Stimulated activated CD8-positive, alpha-beta memory T cell treated with anti-CD3 and anti-CD28 coated beads, Interleukin-15, amount 100 ng/mL, for 1 hour (primary cell): ENCODE measurements around the gene USP7.
A peak's percentile ranks its signal among the peaks of the same experiment; 100 is the strongest.

Experiments used
- DNase-seq: peaks from one replicate; pipeline ENCODE4 v3.0.0-alpha.2; 2020; ENCODE audit warnings: low read depth

Gene USP7

DNA sequence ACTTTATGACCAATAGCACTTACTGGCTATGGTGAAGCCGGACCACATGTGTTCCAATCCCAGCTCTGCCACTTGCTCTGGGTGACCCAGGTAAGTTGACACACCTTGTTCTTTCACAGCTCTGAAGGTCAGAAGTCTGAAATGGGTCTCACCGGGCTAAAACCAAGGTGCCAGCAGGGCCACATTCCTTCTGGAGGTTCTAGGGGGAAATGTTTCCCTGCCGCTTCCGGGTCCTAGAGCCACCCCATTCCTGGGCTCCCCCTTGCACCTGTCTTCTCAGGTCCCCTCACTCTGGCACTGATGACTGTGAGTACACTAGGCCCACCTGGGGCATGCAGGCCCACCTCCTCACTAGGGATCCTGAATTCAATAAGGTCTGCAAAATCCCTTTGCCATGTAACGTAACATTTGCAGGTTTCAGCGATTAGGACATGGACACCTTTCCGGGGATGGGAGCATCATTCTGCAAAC lies 11.4 kb downstream of the USP7 start:
- no peak for DNase-seq

DNA sequence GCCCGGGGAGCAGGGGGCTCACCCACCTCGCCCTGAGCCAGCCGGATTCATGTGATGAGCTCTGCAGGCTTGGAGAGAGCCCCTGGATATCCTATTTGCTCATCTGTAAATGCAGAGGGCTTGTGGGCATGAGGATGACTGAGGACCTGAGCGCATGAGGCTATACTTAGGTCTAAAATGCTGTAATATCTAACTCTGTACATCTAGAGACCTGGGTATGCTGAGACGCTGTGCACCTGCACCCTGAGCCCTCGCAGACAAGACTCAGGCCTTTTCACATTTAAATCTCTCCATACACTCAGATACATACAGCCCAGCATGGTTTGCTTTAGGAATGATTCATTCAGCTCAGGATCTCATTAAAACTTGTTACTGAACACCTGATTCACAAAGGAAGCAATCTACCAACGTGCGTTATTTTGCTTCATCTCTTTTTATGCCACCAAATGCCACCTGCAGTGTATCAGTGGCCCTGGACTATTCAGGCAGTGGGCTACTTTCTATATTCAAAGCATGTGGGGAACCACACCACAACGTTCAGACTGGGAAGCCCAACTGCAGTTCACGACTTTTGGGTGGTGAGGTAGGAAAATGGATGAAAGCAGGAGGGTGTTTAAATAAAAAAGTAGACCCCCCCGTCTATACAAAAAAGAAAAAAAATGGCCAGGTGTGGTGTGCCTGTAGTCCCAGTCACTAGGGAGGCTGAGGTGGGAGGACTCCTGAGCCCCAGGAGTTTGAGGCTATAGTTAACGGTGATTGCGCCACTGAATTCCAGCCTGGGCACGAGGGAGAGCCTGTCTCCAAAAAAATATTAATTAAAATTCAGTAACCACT lies 12.0 kb downstream of the USP7 start:
- no peak for DNase-seq

DNA sequence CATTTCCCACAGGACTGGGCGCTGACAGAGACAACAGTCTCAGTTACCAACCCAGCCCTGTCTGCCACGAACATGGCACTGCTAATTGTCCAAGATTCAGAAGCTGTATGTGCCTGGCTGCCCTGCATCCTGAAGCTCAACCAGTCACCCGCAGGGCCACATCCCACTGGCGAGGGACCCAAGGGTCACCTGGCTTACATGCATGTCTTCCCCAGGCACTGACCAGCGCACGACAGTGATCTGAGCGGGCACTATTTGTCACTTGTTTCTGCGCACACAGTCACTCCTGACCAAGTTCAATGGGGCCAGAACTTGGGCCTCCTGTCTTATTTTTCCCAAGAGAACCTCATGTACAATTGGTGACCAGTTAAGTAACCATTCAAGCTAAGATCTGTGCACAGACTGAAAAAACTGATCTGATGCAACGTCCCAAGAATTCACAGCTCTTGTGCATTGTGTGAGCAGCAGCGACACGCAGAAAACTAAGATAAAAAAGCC lies 13.1 kb downstream of the USP7 start:
- DNase-seq: no peak

DNA sequence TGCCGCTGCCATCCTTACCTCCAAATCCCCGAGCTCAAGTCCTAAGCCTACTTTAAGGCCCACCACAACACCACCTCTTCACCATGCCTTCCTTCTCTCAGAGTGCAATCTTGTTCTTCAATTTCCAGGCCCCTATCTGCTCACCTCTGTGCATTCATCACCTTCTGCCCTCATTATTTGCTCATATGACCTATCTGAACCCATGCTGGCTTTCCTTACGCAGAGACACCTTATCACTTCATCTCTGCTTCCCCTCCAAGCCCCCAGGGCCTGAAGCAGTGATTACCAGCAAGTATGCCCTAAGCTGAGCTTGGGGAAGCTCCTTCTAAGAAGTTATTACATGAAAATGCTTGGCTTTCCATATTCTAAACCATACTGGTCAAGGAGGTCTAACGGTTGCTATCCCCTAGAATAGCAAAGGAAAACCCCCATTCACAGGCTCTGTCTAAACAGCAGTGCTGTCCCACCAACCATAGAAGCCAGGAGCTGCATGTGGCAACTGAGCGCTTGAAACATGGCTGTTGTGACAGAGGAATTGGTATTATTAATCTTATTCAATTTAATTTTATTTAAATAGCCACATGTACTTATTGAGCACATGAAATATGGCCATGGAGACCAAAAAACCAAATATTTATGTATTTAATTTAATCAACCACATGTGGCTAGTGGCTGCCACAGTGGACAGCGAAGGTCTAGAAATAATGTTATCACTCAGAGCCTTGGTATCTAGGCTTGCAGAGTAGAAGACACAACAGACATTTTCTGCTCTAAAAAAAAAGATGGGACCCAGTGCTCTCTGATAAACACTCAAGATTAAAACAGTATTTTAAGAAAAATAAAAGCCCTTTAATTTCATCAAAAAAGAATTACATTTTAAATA lies 13.9 kb downstream of the USP7 start:
- no peak for DNase-seq

DNA sequence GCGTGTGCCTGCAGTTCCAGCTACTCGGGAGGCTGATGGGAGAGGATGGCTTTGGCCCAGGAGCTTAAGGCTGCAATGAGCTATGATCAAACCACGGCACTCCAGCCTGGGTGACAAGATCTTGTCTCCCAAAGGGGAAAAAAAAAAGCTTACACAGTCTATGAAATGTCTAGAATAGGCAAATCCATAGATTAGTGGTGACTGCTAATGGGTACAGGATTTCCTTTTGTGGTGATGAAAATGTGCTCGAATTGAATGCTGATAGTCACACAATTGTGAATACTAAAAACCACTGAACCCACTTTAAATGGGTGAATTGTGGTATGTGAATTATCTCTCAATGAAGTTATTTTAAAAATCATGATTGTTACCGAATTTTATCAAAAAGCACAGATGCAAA lies 14.9 kb downstream of the USP7 start:
- no peak for DNase-seq

DNA sequence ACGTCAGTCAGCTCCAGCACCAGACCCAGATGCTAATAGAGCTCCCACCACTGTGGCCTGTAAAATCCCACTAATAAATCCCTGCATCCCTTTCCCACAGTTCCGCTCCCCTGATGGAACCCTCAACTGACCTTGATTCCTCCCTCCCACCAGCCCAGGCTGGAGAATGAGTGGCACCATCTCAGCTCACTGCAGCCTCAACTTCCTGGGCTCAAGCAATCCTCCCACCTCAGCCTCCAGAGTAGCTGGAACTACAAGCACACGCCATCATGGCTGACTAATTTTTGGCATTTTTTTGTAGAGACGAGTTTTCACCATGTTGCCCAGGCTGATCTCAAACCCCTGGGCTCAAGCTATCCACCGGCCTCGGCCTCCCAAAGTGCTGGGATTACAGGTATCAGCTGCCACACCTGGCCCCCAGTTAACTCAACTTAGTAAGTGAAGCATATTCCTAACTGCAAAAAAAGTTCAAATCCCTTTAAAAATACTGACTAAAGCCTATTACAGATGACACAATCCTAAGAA lies 15.6 kb downstream of the USP7 start:
- DNase-seq: no peak

DNA sequence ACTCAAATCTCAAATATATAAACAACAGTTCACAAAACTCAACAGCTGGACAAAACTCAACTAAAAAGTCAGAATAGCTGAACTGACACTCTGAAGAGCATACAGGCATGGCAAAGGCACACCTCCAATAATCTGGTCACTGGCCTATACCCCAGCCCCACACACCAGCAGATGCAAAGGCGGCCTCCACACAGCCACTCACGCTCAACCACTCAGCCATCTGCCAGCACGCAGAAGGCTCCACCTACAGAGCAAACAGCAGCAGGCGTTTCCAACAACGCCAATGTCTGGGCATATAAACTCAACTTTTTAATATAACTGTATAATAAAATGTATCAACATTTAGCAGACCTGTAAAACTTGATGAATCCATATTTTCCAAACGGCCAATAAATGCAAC lies 17.2 kb downstream of the USP7 start:
- no peak for DNase-seq

DNA sequence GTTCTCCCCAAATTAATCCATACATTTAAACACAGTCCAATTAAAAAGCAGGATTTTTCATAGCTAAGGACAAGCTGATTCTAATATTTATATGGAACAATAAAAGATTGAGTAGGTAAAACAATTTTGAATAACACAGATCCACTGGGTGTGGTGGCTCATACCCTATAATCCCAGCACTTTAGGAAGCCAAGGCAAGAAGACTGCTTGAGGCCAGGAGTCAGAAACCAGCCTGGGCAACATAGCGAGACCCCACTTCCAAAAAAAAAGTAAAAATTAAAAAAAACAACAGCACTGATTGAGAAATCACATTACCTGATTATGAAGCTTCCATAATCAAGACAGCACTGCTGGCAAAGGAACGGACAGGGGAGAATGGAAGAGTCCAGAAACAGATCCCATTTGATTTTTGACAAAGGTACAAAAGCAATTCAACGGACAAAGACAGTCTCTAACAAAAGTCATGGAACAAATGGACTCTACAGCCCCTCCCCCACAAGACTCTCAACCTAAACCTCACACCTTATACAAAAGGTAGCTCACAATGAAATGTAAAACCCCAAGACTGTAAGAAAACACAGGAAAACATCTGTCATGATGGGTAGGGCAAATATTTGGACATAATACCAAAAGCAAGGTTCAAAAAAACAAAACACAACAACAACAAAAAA lies 17.9 kb downstream of the USP7 start:
- no peak for DNase-seq

DNA sequence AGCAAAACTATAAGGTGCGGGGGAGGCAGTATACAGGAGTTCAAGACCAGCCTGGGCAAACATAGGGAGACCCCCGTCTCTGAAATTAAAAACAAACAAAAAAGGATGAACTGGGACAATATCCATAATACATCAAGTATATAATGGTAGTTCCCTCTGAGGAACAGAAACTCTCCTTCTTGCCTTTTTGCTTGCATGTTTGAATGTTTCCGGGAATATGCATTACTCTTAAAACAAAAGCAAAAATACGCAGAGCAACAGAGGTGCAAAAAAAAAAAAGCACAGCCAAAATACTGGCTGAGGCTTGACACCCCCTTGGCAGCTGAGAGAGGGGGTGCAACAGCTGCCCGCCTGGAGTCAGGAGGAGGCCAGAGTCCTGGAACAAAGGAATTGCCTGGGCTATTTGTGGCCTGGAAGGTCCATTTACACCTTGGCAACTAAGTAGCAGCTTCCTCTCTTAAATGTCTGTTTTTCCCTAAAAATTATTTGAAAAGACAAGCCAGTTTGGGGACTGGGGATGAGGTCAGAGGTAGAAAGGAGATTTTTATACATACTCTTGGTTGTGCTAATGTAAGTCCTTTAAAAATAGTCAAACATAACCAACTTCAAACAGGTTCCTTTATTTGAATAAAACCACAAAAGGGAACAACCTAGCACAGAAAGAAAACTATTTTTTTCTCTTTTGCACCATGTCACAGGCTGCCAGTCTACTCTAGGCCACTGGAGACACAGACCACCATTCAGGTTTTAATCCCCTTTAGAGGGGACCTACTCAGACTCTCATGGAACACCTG lies 19.5 kb downstream of the USP7 start:
- no peak for DNase-seq

DNA sequence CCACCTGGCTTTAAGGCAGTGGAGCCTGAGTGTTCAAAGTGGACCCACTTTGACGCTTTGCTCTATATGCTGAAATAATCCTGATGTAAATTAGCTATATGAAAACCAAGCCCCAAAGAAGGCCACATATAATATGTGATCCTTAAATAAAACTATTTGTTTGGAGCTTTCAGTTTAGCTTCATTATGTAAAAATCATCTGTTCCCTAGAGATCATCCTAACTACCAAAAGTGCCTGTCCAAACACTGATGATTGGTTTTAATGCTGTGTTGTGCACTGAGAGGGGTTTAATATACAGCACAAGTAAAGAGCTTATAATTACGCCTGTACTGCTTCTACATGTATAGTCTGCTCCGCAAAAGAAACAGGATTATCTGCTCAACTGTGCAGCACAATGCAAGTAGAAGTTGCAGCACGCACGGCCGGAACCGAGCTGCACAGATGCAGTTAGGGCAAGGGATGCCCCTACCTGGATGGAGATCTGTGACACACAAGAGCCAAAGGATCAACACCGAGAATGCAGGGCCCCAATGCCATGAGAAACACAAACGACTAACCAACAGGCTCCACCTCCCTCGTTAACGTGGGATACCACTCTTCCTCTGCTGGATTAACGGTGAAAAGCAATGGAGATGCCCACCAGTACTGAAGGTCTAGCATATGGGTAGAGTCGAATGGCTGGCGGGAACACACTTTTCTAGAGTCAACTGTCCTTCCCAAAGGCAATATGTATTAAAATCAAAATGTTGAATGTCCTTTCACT lies 20.5 kb downstream of the USP7 start:
- no peak for DNase-seq

DNA sequence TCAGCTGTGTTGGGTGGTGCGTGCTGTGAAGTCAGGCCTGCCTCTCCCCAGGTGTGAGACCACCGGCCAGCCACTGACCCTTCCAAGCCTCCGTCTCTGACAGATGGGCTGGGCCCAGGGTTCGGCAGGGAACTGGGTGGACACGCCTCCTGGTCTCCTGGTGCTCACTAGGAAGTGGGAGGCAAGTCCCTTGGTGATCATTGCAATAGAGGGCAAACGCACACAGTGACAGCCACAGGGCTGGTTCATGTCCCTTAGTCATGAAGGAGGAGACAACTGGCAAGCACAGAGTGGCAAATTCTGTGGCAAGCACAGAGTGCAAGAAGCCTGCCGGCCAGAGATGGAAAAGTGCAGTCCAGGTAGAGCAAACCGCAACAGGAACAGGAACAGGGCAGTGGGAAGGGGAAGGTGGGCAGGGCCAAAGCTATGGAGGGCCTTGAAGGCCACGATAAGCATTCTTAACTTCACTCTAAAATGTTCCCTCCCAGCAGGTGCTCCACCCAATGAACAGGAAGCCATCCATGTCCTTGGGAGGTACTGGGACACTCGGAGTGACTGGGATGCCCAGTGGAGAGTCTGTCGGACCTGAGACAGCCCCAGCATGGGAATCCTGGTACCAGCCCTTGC lies 21.9 kb downstream of the USP7 start:
- no peak for DNase-seq

DNA sequence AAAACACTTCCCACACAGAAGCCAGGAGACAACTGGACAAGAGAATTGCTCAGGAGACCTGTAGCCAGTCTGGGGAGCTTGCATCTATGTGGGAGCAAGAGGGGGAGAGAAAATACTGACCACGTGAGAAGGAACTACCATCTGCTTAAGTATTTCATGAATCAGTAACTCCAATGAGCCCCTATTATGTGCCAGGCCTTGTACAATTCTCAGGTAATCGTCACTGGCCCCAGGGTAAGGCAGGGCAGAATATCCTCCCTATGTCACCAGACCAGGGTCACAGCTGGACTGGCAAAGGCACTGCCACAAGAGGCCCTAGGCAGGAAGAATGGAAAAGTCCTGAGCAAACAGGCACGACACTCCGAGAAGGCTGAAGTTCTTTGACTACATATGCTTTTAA lies 25.9 kb downstream of the USP7 start:
- no peak for DNase-seq

DNA sequence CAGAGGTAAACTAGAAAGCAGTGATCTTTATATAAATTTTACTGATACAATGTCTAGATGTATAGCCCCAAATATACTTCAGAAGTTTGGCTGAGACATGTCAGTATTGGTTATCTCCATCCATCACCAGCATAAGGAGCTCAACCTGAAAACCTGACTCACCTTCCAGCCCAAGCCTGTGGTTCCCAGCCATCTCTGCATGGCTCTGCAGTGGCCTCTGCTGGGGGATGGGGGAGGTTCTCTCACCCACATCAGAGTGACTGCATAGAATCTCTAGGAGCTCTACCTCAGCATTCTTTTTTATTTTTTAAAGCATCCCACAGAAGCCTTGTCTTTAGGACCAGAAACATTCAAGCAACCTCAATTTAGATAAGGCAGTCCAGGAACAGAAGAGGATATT lies 27.3 kb downstream of the USP7 start:
- peak; percentile 55 for DNase-seq

DNA sequence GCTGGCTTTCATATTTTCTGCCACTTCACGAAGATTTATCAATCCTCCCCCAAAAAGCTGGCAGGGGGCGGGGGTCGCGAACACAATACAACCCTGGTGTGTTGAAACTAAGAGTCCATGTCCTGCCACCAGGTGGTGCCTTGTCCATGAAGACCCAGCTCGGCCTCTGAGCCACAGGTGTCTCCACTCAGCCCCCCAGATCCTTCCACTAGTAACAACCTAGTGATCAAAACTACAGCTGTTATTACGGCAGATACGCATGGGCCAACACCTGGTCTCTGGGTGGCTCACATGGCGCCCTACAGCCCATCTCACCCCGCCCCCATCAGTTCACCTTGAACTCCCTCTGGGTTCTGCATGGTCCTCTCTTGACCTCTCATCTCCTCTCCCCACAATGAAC lies 27.7 kb downstream of the USP7 start:
- no peak for DNase-seq

DNA sequence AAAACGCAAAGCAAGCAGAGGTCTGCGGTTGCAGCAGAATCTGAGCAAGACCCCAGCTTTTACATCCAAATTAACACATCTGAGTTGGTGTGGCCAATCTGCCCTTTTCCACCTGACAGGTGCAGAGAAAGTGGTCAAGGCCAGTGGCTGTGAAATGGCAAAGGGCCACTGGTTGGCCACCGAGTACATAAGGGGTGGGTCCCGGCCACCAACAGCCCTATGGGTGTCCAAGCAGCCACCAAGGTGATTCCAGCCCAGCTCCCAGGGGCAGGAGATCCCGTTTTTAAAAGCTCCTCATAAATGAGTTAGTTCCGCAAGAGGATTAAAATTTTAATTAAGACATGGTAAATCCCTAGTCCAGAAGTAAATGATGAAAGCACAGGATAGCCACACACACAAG lies 29.1 kb downstream of the USP7 start:
- DNase-seq: no peak

DNA sequence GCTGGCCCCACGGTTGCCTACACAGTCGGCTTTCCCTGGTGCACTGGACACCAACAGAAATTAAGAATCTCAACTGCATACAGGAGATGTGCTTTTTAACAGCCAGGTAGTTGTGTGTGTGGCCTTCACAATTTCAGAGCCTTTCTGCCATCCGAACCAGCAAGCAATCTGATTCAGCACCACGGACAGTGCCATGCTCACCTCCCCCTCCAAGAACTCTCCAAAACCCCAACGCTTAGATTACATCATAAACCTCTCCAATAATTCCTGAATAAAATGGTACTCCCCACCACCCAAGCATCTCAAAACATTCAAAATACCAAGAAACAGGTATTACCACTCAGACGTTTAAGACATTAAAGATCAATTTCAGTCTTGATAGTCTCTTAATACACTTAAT lies 31.8 kb downstream of the USP7 start:
- DNase-seq: peak; percentile 28

DNA sequence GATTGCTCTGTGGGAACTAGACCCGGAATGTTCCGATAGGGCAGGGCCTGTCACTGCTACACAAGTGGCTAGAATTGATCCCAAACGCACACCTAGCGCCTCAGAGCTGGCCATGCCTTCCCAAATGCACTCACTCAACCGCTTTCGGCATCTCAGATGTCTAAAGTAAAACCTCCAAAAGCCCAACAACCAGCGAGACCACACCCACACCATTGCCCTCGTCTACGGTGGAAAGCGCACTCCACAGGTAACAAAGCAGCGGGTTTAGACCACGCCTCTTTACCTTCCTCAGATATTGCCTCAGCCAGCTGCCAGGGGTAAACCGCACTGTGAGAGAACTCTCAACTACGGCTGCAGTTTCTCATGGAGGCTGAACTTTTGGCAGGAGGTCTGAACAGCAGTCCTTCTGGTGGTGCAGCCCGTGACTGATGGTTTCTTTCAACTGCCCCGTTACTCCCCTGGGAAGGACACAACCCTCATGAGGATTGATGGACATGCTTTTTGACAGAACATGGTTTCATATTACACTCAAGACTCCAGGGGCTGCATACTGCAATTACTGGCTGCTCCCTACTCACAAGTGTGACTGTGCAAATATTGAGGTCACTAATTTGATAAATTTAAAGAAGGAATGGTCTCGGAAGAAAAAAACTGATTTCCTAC lies 34.5 kb downstream of the USP7 start:
- no peak for DNase-seq

DNA sequence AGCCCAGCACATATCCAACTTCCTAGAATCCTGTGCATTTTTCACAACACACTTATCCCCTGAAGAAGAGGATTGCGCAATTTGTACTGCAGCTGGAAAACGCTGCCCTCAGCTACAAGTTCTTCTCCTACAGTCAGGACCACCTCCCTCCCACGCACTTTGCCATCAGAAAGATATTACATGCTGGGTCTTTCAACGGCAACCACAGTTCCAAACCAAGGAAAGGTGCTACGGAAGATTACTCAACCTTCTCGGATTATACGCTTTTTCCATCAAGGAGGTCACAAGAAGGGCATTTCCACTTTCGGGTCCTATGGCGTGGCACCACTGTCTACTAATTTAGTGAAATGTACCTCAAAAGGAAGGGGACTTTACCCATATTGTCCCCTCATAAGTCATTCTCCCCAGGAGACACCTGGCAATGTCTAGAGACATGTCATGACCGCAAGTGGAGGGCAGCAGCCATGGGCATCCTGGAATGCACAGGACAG lies 35.2 kb downstream of the USP7 start:
- DNase-seq: no peak

DNA sequence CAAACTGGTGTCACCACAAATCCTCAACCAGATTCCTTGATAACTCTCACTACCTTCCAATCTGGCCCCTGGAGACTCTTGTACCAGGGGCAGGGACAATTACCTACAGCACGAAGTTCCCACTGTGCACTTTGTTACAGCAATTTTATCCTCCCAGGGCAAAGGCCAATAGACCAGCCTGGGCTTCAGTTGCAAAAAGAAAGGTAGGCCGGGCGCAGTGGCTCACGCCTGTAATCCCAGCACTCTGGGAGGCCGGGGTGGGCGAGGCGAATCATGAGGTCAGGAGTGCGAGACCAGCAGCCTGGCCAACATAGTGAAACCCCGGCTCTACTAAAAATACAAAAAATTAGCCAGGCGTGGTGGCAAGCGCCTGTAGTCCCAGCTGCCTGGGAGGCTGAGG lies 36.9 kb downstream of the USP7 start:
- DNase-seq: no peak
